Coronary artery (tissue), 2 donors: ENCODE measurements around the gene ZDHHC23.

Experiments
- DNase-seq: peaks from one replicate; pipeline ENCODE4 v3.0.0-alpha.2; 2017; ENCODE audit warnings: low spot score
- H3K27ac ChIP-seq, 2 donors: fragments of 200-600 bp; sonication (generic); one replicate each; pipeline ENCODE4 v1.5.1; 2016 to 2019
- H3K4me3 ChIP-seq: fragments of 200-600 bp; sonication (generic); 2 replicates; pipeline ENCODE4 v1.5.1; 2016; ENCODE audit warnings: mild to moderate bottlenecking, moderate library complexity
- TF ChIP-seq, protein P1 (sequence below): fragments of 200-600 bp; sonication (generic); IDR thresholded peaks from one replicate; pipeline ENCODE4 v1.5.1; 2019; ENCODE audit warnings: antibody characterized with exemption

The ZDHHC23 gene

DNA sequence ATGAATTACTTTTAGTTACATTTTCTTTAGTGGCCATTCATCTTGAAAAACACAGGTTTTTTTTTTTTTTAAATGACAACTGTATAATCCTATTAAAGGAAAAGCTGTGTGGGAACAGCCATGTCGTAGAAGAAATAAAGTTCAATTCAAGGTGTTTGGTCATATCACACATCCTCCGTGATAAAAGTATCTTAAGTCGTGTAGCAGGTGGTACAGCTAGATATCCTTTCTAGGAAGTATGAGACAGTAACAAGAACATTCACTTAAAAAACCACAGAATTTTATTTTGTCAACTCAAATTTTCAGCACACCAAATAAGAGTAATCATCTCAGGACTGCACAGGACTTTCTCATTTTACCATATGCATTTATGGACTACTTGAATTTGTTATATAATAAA lies 16.1 kb downstream of the ZDHHC23 start:
- TF ChIP-seq, protein P1, sequence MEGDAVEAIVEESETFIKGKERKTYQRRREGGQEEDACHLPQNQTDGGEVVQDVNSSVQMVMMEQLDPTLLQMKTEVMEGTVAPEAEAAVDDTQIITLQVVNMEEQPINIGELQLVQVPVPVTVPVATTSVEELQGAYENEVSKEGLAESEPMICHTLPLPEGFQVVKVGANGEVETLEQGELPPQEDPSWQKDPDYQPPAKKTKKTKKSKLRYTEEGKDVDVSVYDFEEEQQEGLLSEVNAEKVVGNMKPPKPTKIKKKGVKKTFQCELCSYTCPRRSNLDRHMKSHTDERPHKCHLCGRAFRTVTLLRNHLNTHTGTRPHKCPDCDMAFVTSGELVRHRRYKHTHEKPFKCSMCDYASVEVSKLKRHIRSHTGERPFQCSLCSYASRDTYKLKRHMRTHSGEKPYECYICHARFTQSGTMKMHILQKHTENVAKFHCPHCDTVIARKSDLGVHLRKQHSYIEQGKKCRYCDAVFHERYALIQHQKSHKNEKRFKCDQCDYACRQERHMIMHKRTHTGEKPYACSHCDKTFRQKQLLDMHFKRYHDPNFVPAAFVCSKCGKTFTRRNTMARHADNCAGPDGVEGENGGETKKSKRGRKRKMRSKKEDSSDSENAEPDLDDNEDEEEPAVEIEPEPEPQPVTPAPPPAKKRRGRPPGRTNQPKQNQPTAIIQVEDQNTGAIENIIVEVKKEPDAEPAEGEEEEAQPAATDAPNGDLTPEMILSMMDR = no peak
- no peak for DNase-seq
- Histone ChIP-seq H3K4me3 (no peak overlapping the region), H3K27ac (no peak overlapping the region)

DNA sequence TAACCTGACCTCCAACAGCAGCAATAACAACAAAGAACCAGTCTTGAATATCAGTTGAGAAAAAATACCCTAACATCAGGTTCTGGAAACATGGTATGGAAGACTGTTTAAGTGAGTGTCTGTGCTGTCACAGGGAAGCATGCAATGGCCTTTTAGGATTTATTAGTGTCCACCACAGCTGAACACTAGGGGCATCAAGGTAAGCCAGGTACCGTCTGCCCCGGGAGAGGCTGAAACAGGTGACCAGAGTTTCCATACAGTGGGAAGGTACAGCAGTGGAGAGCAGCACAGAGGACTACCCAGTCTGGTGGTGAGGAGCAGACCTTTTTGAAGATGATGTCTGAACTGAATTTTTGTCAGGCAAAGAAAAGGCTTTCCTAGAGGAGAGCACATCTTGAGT lies 18.4 kb downstream of the ZDHHC23 start:
- Histone ChIP-seq H3K27ac (no peak overlapping the region), H3K4me3 (no peak overlapping the region)
- DNase-seq = no peak
- TF ChIP-seq, protein P1 = no peak

DNA sequence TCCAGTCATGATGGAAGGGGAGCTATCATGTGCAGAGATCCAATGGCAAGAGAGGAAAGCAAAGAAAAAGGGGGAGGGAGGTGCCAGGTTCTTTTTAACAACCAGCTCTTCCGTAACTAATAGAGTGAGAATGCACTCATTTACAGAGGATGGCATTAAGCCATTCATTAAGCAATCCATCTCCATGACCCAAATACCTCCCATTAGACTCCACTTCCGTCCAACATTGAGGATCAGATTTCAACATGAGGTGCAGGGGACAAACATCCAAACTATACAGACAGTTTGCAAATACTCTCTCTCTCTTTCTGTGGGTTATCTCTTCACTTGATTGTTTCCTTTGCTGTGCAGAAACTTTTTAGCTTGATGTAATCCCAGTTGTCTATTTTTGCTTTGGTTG lies 21.2 kb downstream of the ZDHHC23 start:
- Histone ChIP-seq H3K4me3 (no peak overlapping the region), H3K27ac (no peak overlapping the region)
- TF ChIP-seq, protein P1 = no peak
- DNase-seq = no peak

DNA sequence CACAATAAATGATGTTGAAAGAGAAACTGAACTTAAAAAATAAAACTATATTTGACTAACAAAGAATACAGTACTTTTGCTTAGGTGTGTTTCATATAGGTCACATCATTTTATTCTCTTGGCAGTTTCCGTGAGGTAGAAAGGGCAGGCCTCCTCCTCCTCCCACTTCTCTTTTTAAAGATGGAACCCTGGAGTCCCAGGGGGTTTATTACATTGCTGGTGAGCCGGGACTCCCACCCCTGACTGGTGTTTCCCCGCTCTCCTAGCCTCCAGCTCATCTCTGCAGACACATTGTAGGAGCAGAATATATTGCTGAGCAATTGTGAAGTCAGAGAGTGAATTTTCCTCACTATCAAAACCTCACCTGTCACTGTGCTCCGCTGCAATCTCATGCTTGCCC lies 30.0 kb downstream of the ZDHHC23 start:
- TF ChIP-seq, protein P1 = no peak
- Histone ChIP-seq H3K27ac (no peak overlapping the region), H3K4me3 (no peak overlapping the region)
- no peak for DNase-seq

- no peak overlapping the region for H3K4me3 ChIP-seq
- H3K27ac ChIP-seq = no peak overlapping the region
- no peak for DNase-seq
- TF ChIP-seq, protein P1 = no peak
These were observed 32.1 kb downstream of the ZDHHC23 start for GRCh38 chr3:113979916-113980315.

- no peak for DNase-seq
- no peak overlapping the region for H3K4me3 ChIP-seq
- TF ChIP-seq, protein P1 = no peak
- H3K27ac ChIP-seq = no peak overlapping the region
These were observed 34.0 kb downstream of the ZDHHC23 start for GRCh38 chr3:113981803-113982202.

DNA sequence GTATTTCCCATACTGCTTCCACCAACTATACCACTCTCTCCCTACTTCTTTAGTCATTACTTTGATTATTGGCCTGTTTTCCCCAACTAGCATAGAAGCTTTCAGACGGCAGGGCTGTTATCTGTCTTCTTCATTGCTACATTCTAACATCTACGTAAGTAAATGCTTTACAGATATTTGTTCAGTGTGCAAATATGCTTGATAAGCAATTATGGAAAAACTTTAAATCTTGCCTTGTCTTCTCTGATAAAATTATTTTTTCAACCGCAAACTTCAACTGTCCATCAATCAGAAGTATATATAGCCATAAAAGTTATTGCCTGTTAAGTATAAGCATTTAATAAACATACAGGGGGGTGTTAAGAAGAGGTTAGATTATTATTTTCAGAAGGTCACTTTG lies 35.7 kb downstream of the ZDHHC23 start:
- TF ChIP-seq, protein P1 = no peak
- Histone ChIP-seq H3K27ac (no peak overlapping the region), H3K4me3 (no peak overlapping the region)
- no peak for DNase-seq
